Hematopoietic multipotent progenitor cell treated with erythropoietin and hydrocortisone succinate and interleukin-3 and kit ligand, for 15 days (in vitro differentiated cells): ENCODE results near the gene SPATA25.
A peak's percentile ranks its signal among the peaks of the same experiment; 100 is the strongest.
"Not testable (repeated sequence)": the region's sequence is repeated elsewhere in the genome, so short reads cannot be mapped to it uniquely, and the experiment has no call there.

Source experiments
- DNase-seq: peaks from one replicate; pipeline ENCODE4 v3.0.0-alpha.2; 2015; ENCODE audit warnings: low spot score

Gene SPATA25

GRCh38 chr20:45887346-45887715 is at the start of gene SPATA25:
TSS of gene SPATA25 (minus strand) at chr20:45887622. CDS start at chr20:45887590, 32 bp downstream.
- no peak for DNase-seq

GRCh38 chr20:45935416-45936046 is 48.1 kb upstream of the SPATA25 start:
- no peak for DNase-seq

- peak; percentile 97 for DNase-seq
Measured at GRCh38 chr20:45934586-45935415, 47.4 kb upstream of the SPATA25 start, which contains the start of gene PCIF1. TSS of gene PCIF1 (plus strand) at chr20:45934683. CDS start at chr20:45939000, 4,317 bp downstream.

GRCh38 chr20:45934046-45934585 is 46.7 kb upstream of the SPATA25 start:
- peak; percentile 49 for DNase-seq

- DNase-seq, result peak; percentile 59
Measured at GRCh38 chr20:45933266-45934045, 46.0 kb upstream of the SPATA25 start.

- DNase-seq, result not testable (repeated sequence)
Measured at GRCh38 chr20:45931680-45932079, 44.3 kb upstream of the SPATA25 start.

- DNase-seq, result no peak
Measured at GRCh38 chr20:45927071-45927878, 39.9 kb upstream of the SPATA25 start.

GRCh38 chr20:45926731-45927070 is 39.3 kb upstream of the SPATA25 start:
- DNase-seq, result no peak

GRCh38 chr20:45925821-45926506 is 38.5 kb upstream of the SPATA25 start:
- no peak for DNase-seq

- DNase-seq, result peak; percentile 28
Measured at GRCh38 chr20:45924391-45925261, 37.2 kb upstream of the SPATA25 start.

GRCh38 chr20:45921337-45922189 is 34.1 kb upstream of the SPATA25 start:
- DNase-seq, result no peak

GRCh38 chr20:45920462-45921336 is 33.3 kb upstream of the SPATA25 start:
- DNase-seq, result no peak

- no peak for DNase-seq
Measured at GRCh38 chr20:45919542-45920399, 32.3 kb upstream of the SPATA25 start.

GRCh38 chr20:45918779-45919537 is 31.5 kb upstream of the SPATA25 start:
- no peak for DNase-seq

GRCh38 chr20:45918182-45918737 is 30.8 kb upstream of the SPATA25 start:
- no peak for DNase-seq

GRCh38 chr20:45917790-45918141 is 30.3 kb upstream of the SPATA25 start:
- no peak for DNase-seq
